ENCODE results near the gene CUX1. TPM values are rescaled to one million over a fixed set of nuclear protein-coding genes. Genes with fewer than 3 reads are reported as not detected.

Gene CUX1
- total and polyA plus RNA-seq, 10 of the 15 experiments (the other 5 are each of a cell fraction or from before 2014, with no cell fraction given) = 6.1 to 48.6 (median 25.9) TPM

GRCh38 chr7:102248456-102249395 lies 431.3 kb downstream of the CUX1 start:
- TF ChIP-seq FOXK2 (IDR thresholded peaks at IDR 0.05) (no peak), SMC3 (IDR thresholded peaks at IDR 0.05; ENCODE audit: borderline replicate concordance, low read length) (no peak), POLR2AphosphoS5 (IDR thresholded peaks at IDR 0.05; ENCODE audit: low read length) (no peak), KDM1A (IDR thresholded peaks at IDR 0.05; ENCODE audit: borderline replicate concordance) (no peak), SIN3A (IDR thresholded peaks at IDR 0.05; ENCODE audit: low read depth, low read length) (no peak), ZBED1 (IDR thresholded peaks at IDR 0.05; ENCODE audit: borderline replicate concordance) (no peak), CHD2 (IDR thresholded peaks at IDR 0.05; ENCODE audit: borderline replicate concordance, low read depth, low read length) (no peak), TARDBP (IDR thresholded peaks at IDR 0.05; ENCODE audit: borderline replicate concordance) (no peak), BRCA1 (IDR thresholded peaks at IDR 0.05; ENCODE audit: low read depth, low read length) (no peak), TCF3 (IDR thresholded peaks at IDR 0.05; ENCODE audit: borderline replicate concordance, insufficient read depth, low read depth, low read length) (no peak), PRDM15 (CRISPR knock-in tag; IDR thresholded peaks at IDR 0.05) (no peak)
- ChIA-PET RAD21 (ENCODE audit: unreplicated experiment) (no interaction called here), POLR2A (no interaction called here), CTCF (no interaction called here), SMC1A (ENCODE audit: uncharacterized antibody, unreplicated experiment) (interaction anchor here (1.0 kb wide), 1 partner anchor 72 kb away, joined by 3 read pairs; no protein-coding TSS in a partner anchor)
- WGBS (ENCODE audit: insufficient coverage, insufficient replicate concordance, low lambda C conversion rate, missing lambda C conversion rate) = 98% methylated on average over 44 of the region's 117 CpGs
- no peak for FAIRE-seq
- no peaks in the 10 kb centered on the region for H3K4me1 ChIP-seq (ENCODE audit: control insufficient read depth, insufficient read depth, low read length)
- no peak overlapping the region for H3K27ac ChIP-seq (ENCODE audit: control insufficient read depth, insufficient read depth)
- H3K4me2 ChIP-seq (ENCODE audit: control insufficient read depth, insufficient read depth) = no peak overlapping the region
- H3K9ac ChIP-seq (ENCODE audit: control insufficient read depth, insufficient read depth, low read length) = no peak overlapping the region
- no peak for DNase-seq (ENCODE audit: low read depth, low spot score)
- in situ Hi-C loops (cut with MboI) (no loop called here), intact Hi-C loops (cut with micrococcal nuclease; ENCODE audit: unreplicated experiment) (no loop called here)
- H4K20me1 ChIP-seq (ENCODE audit: control insufficient read depth, insufficient read depth) = no peaks in the 10 kb centered on the region
- peaks cover 2 to 12% of the 10 kb centered on the region in 2 experiments for H3K36me3 ChIP-seq (ENCODE audit: control insufficient read depth in 2 of 2, insufficient read depth in 2 of 2, low read length in 1 of 2)
- H2AFZ ChIP-seq (ENCODE audit: control insufficient read depth, low read depth, low read length) = no peak overlapping the region
- H3K9me3 ChIP-seq (replicated peaks; ENCODE audit: control insufficient read depth, insufficient read depth, low read length) = no peaks in the 10 kb centered on the region
- H3K79me2 ChIP-seq (ENCODE audit: control insufficient read depth, insufficient read depth, low read length) = no peaks in the 10 kb centered on the region
- BruUV-seq (replicated peaks) = no TSS peak
- ATAC-seq = no peak
- H3K4me3 ChIP-seq = no peak overlapping the region
- no peaks in the 10 kb centered on the region for H3K27me3 ChIP-seq (replicated peaks in 1 of 2; ENCODE audit: control insufficient read depth in 2 of 2, insufficient read depth in 2 of 2, low read length in 1 of 2)
